ENCODE results near the gene ERO1B.

Gene ERO1B

DNA sequence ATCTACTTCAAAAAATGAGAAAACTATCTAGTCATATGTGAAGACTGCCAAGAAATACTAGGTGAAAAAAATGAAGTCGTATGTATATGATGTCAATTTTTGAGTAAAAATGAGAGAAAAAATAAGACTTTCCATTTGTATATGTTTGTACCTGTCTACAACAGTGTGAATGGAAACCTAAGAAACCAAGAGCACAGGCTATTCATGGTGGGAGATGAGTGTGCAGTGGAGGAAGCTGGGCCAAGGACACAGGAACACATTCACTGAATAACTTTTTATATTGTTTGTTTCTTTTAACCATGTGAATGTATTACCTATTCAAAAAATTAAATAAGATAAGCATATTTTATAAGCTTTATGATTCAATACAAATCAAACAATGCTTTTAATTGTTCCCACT, 67.0 kb downstream of the ERO1B start:
- TF ChIP-seq, protein P1, sequence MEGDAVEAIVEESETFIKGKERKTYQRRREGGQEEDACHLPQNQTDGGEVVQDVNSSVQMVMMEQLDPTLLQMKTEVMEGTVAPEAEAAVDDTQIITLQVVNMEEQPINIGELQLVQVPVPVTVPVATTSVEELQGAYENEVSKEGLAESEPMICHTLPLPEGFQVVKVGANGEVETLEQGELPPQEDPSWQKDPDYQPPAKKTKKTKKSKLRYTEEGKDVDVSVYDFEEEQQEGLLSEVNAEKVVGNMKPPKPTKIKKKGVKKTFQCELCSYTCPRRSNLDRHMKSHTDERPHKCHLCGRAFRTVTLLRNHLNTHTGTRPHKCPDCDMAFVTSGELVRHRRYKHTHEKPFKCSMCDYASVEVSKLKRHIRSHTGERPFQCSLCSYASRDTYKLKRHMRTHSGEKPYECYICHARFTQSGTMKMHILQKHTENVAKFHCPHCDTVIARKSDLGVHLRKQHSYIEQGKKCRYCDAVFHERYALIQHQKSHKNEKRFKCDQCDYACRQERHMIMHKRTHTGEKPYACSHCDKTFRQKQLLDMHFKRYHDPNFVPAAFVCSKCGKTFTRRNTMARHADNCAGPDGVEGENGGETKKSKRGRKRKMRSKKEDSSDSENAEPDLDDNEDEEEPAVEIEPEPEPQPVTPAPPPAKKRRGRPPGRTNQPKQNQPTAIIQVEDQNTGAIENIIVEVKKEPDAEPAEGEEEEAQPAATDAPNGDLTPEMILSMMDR (conservative IDR thresholded peaks at IDR 0.05; ENCODE audit: control insufficient read depth, insufficient read depth, low read depth, low read length) = no peak
- no peak for DNase-seq (ENCODE audit: low read depth)

DNA sequence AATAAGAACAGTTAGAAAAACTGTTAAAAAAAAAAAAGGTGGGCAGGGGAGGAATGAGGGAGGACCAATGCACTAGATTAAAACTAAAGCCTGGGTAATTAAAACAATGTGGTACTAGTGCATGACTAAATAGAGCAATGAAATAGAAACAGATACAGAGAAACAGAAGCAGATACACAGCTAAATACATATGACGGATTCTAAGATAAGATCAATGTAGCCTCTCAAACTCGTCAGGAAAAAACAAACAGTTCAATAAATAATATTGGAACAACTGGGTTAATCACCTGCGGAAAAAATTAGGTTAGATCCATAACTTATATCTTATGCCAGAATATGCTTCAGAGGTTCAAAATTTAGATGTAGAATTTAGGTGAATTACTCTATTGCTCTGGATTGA, 68.2 kb downstream of the ERO1B start:
- no peak overlapping the region for H3K4me3 ChIP-seq (ENCODE audit: control insufficient read depth, low read depth, low read length)
- TF ChIP-seq, protein P1 (conservative IDR thresholded peaks at IDR 0.05; ENCODE audit: control insufficient read depth, insufficient read depth, low read depth, low read length) = no peak
- DNase-seq (ENCODE audit: low read depth) = peak; percentile 17

More for the DNA sequence above, 67.0 kb downstream of the ERO1B start:
- H3K4me3 ChIP-seq (ENCODE audit: control insufficient read depth, low read depth, low read length) = no peak overlapping the region

DNA sequence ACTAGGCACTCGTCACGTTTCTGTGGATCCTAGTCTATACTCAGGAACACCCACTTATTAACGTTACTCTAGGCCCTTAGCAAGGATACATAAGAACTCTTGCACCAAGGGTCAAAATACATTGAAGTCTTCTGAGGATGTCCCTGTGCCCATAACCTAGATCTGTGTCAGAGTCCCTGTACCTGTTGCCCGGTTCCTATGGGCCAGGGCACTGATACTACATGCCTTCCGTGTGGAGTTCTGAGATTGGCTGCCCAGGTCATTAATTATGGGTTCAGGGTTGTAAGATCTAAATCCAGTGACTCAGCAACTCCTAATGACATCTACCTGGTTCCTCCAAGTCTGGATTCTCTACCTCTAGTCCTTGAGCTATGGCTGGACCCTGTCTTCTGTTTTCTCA, 69.9 kb downstream of the ERO1B start:
- TF ChIP-seq, protein P1 (conservative IDR thresholded peaks at IDR 0.05; ENCODE audit: control insufficient read depth, insufficient read depth, low read depth, low read length) = no peak
- no peak overlapping the region for H3K4me3 ChIP-seq (ENCODE audit: control insufficient read depth, low read depth, low read length)
- no peak for DNase-seq (ENCODE audit: low read depth)

DNA sequence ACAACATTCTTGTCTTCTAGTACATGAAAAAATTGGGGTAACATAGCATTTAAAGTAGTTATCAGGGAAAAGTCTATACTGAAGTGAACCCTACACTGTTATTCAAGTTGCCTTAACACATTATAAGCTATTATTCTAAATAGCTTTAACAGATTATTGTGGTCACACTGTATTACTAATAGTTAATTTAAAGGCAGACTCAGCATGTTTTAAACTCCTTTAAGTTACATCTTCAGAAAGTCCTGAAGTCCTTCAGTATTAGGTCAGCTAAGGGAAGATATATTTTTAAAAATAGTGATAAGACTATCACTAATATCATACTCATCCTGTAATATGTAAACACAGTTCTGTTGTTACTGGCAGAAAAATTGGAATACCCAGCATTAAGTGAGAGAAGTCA, 72.0 kb downstream of the ERO1B start:
- DNase-seq (ENCODE audit: low read depth) = no peak
- no peak overlapping the region for H3K4me3 ChIP-seq (ENCODE audit: control insufficient read depth, low read depth, low read length)
- TF ChIP-seq, protein P1 (conservative IDR thresholded peaks at IDR 0.05; ENCODE audit: control insufficient read depth, insufficient read depth, low read depth, low read length) = no peak

DNA sequence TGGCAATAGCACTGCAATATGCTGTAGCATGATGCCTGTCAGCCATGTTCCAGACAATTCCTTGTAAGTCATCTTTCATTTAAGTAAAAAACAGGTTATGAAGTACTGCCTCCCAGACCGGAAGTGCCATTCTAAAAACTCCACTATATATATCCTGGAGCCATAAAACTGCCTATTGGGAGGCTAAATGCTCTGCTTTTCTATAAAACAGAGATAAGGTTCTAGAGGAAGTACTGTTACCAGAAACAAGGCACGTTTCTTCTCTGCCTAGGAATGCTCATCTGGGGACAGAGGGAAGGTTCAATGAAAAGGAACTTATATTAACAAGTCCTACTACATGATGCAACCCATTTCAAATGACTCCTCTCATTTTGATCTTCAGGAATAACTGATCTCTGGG, 72.6 kb downstream of the ERO1B start:
- H3K4me3 ChIP-seq (ENCODE audit: control insufficient read depth, low read depth, low read length) = no peak overlapping the region

DNA sequence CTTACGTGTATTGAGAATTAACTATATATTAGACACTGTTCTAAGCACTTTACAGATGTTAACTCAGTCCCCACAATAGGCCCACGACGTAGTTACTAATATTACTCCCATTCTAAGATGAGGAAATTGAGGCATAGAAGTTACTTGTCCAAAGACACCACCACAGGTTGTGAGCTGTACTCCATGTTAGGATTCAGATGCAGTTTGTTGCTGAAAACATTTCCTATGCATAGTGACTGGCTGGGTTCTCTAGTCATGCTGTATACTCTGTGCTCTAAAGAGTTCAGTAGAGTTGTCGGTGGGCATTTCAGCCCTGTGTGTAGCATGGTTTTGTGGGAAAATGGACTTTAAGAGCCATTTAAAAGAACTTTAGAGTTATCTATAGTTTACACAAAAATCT, 74.2 kb downstream of the ERO1B start:
- DNase-seq (ENCODE audit: low read depth) = no peak
- H3K4me3 ChIP-seq (ENCODE audit: control insufficient read depth, low read depth, low read length) = no peak overlapping the region
- TF ChIP-seq, protein P1 (conservative IDR thresholded peaks at IDR 0.05; ENCODE audit: control insufficient read depth, insufficient read depth, low read depth, low read length) = no peak

More for the DNA sequence above, 72.6 kb downstream of the ERO1B start:
- no peak for DNase-seq (ENCODE audit: low read depth)
- TF ChIP-seq, protein P1 (conservative IDR thresholded peaks at IDR 0.05; ENCODE audit: control insufficient read depth, insufficient read depth, low read depth, low read length) = no peak

DNA sequence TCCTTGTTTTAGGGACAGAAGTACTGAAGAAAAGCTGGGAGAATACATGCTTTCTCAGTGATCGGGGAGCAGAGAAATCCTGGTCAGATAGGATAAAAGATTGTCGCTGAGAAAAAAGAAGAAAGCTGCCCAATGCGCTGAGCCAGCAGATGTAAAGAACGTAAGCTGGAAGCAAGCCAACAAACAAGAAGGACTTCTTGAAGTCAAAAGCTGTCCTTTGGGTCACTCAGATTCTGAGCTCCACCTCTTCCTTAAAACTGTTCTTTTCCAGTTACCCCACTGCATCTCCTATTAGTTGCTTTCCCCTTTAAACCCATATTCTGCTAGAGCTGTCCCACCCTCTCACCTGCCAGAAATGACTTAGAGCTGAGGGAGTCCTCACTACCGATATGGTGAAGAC, 74.6 kb downstream of the ERO1B start:
- TF ChIP-seq, protein P1 (conservative IDR thresholded peaks at IDR 0.05; ENCODE audit: control insufficient read depth, insufficient read depth, low read depth, low read length) = no peak
- H3K4me3 ChIP-seq (ENCODE audit: control insufficient read depth, low read depth, low read length) = no peak overlapping the region
- no peak for DNase-seq (ENCODE audit: low read depth)

All from fibroblast of mammary gland (primary cell).